ENCODE data around the gene SCN2A.

DNA sequence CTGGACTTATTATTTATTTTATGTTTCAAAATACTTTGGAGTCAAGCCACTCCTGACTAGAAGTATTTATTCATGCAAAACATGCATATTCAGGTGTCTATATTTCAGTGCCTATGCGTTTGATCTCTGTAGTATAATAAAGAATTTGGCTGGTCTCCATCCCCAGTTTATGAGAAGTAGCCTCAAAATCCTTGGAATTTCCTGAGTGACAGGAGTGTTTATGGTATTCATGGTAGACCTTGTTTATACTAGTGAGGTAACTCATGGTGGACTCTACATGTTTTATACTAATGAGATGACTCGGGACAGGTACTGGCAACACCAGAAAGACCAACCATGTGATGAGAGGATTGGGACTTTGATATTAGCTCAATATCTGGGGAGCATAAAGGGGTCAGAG lies 186.3 kb downstream of the SCN2A start:
- no peak for TF ChIP-seq BHLHE40 (IDR thresholded peaks at IDR 0.05; ENCODE audit: borderline replicate concordance)
- TF ChIP-seq NFRKB (IDR thresholded peaks at IDR 0.05): no peak
- TF ChIP-seq HDGF (IDR thresholded peaks at IDR 0.05; ENCODE audit: borderline replicate concordance): no peak
- TF ChIP-seq SUZ12 (IDR thresholded peaks at IDR 0.05): no peak
- TF ChIP-seq FOXM1 (IDR thresholded peaks at IDR 0.05; ENCODE audit: borderline replicate concordance): no peak
- TF ChIP-seq, protein P1, sequence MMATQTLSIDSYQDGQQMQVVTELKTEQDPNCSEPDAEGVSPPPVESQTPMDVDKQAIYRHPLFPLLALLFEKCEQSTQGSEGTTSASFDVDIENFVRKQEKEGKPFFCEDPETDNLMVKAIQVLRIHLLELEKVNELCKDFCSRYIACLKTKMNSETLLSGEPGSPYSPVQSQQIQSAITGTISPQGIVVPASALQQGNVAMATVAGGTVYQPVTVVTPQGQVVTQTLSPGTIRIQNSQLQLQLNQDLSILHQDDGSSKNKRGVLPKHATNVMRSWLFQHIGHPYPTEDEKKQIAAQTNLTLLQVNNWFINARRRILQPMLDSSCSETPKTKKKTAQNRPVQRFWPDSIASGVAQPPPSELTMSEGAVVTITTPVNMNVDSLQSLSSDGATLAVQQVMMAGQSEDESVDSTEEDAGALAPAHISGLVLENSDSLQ (IDR thresholded peaks at IDR 0.05): no peak
- TF ChIP-seq FOXA1 (IDR thresholded peaks at IDR 0.05): no peak
- no peak for TF ChIP-seq SP1 (IDR thresholded peaks at IDR 0.05)
- no peak for TF ChIP-seq FOXK2 (IDR thresholded peaks at IDR 0.05)
- TF ChIP-seq TARDBP (IDR thresholded peaks at IDR 0.05): no peak
- TF ChIP-seq ARNT (IDR thresholded peaks at IDR 0.05): no peak
- TF ChIP-seq LEF1 (IDR thresholded peaks at IDR 0.05; ENCODE audit: borderline replicate concordance): no peak
- TF ChIP-seq ELF4 (IDR thresholded peaks at IDR 0.05): no peak
